Stimulated activated CD4-positive, alpha-beta T cell treated with anti-CD3 and anti-CD28 coated beads, Interleukin-1b, Interleukin-23, amount 100 ng/mL, for 48 hours (primary cell): ENCODE data around the gene CYP19A1.

Experiments
- DNase-seq: peaks from one replicate; pipeline ENCODE4 v3.0.0-alpha.2; 2020

Gene CYP19A1

DNA sequence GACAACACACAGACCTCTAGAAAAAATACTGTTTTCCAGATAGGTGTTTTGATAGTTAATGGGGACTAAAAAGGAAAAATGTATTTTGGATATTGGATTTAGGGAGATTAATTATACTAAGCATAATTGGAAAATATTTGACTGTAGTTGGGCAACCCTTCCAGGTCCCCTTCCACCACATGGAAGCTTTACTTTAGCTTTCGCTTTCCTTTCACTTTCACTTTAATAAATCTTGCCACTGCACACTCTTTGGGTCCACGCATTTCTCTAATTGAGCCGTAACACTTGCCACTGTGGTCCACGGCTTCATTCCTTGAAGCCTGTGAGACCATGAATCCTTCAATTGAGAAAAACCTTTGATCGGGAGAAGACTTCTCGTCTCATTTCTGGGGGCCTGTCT, 18.6 kb upstream of the CYP19A1 start:
- no peak for DNase-seq

DNA sequence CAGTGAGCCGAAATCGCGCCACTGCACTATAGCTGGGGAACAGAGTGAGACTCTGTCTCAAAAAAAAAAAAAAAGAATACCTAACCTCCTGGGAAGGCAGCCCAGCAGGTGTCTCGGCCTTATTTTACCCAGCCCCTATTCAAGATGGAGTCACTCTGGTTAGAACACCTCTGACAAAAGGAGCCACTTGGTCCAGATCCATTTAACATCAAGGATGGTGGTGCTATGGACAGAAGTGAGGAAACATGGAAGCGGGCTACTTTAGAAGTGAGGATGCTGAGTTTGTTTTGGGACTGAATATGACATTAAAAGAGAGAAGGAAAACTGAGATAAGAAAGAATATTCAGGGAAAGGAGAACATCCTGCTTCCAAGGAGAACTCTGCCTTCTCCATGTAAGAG, 17.8 kb upstream of the CYP19A1 start:
- DNase-seq, result no peak

DNA sequence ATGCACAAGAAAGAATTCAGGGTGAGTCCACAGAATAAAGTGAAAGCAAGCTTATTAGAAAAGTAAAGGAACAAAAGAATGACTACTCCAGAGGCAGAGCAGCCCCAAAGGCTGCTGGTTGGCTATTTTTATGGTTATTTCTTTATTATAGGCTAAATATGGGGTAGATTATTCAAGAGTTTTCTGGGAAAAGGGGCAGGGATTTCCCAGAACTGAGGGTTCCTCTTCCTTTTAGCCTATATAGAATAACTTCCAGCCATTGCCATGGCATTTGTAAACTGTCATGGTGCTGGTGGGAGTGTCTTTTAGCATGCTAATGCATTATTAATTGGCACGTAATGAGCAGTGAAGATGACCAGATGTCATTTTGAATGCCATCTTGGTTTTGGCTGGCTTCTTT, 16.7 kb upstream of the CYP19A1 start:
- DNase-seq, result no peak

DNA sequence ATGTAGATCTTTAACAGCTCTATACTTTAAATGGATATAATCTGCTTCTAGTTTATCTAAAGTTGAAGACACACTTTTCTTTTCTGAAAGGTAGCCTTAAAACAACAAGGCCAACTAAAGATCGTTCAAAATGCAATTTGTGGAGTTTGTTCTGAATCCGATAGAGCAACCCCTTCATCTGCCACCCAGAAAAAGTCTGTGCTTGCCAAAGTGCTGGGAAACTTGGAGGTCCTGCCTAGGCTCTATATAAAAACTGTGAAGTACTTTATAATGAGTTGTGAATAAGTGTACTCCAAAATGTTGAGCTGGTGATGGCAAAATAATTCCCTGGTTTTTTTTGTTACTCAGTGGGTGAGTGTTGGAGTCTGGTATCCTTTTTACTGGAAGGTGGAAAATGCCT, 15.6 kb upstream of the CYP19A1 start:
- DNase-seq, result no peak

- no peak for DNase-seq
These were observed 12.3 kb upstream of the CYP19A1 start for GRCh38 chr15:51350723-51351122.

DNA sequence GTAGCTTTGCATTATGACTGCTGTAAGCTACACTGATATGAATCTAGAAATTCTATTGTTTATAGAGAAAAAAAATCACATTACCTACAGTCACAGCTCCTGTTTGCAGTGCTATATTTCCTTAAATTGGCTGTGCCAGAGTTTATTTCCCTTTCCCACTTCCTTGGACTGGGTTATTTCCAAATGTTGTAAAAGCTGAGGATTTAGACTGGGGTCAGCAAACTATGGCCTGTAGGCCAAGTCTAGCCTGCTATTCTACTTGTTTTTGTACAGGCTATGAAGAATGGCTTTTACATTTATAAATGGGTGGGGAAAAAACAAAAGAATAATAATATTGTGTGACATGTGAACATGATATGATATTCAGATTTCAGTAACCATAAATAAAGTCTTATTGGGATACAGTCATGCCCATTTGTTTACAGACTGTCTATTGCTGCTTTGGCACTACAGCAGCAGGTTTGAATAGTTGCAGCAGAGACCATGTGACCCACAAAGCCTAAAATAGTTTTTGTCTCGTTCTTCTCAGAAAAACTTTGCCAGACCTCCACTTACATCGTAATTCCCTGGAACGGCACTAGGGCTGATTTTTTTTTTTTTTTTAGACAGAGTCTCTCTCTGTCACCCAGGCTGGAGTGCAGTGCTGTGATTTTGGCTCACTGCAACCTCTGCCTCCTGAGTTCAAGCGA, 10.9 kb upstream of the CYP19A1 start:
- DNase-seq, result no peak

DNA sequence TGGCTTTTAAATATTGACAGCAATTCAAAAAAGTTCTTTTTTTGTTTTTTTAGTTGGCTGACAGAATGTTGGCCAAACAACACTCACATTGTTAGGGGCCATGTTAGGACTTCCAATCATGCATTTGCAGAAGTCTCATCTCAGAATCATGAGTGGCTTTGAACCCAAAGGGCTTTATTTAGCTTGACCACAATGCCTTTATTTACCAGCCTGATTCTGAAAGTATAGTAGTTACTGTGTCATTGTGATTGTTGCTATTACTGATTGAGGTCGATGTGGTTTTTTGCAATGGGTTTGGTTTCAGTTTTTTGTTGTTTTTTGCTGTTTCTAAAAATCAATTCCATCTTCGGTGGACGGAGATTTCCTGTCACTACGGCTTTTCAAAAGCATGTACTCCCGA, 10.3 kb upstream of the CYP19A1 start:
- DNase-seq, result no peak

DNA sequence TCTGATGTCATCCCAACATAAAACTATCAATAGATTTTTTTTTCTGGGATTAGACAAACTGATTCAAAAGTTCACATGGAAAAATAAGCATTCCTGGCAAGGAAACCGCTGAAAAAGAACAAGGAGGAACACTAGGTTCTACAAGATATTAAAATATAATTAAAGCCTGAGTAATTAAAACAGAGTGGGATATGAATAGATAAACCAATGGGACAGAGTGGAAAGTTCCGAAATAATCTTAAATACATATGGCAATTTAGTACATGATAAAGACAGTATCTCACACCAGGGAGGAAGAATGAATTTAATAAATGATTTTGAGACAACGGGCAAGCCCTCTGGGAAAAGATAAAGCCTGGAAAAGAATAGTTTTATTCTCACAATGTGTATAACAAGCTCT, 7.7 kb upstream of the CYP19A1 start:
- DNase-seq, result no peak

- no peak for DNase-seq
These were observed 5.1 kb upstream of the CYP19A1 start for GRCh38 chr15:51343466-51343865.

DNA sequence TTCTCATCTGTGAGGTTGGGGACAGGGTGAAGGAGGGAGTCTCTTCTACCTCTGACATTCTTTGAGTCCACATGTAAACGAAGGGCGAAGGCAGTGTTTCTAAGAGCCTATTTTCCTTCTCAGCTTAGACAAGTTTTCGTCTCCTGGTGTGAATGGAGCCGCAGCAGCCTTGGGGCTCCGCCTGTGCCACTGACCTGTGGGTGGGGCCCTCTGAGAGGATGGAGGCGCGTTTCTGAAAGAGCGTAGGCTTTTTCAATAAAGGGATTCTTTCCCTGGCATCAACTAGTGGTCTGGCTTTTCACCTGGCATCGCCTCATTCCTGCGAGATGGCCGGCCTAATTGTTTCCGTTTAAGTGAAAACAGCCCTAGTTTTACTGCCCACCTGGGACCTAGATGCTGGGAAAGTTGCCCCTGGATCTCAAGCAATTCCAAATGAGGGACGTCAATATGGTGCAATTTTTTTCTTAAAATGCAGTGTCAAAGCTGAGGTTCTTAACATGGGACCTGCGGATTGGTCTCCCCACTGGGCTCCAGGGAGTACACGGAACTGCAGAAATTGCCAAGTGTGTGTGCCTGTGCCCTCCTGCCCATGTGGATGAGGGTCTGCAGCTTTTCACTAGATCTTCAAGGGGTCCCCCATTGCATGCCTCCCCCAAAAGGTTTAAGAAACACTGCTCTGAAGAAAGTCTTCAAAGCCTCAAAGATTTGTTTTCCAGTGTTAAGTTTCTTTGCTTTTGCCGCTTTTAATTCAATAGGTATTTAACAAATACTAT, 4.0 kb upstream of the CYP19A1 start:
- DNase-seq, result no peak

DNA sequence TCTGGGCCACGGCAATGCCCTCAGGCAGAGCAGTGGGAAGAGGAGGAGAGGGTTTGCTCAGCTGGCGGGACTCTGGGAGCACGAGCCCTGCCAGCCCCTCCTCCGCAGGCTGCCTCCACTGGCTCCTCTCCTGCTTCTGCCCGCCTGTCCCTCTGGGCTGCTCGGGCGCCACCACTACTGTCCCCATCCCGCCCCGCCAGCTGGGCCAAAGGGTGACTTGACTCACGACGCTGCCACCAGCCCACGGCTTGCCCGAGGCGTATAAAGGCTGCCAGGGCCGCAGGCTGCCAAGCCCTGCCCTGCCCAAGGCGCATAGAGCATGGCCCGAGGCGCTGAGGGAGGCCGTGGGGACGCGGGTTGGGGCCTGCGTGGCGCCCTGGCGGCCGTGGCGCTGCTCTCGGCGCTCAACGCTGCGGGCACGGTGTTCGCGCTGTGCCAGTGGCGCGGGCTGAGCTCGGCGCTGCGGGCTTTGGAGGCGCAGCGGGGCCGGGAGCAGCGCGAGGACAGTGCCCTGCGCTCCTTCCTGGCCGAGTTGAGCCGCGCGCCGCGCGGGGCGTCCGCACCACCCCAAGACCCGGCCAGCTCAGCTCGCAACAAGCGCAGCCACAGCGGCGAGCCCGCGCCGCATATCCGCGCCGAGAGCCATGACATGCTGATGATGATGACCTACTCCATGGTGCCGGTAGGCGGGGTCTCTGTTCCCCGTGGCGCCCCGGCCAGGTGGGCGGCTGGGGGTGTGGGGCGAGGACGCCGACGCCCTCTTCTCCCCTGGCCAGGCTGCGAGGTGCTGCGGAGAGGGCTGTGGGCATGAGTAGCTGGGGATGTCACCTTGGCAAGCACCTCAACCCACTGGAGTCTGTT, 3.2 kb upstream of the CYP19A1 start, which contains the start of gene GLDN:
Gene GLDN, plus strand, starts transcription at position 290 of the 861 bp plus-strand sequence. Its CDS starts 30 bp downstream, at position 320.
- DNase-seq, result no peak

GRCh38 chr15:51335538-51336410, 2.6 kb downstream of the CYP19A1 start:
- no peak for DNase-seq

GRCh38 chr15:51335087-51335486, 3.3 kb downstream of the CYP19A1 start:
- no peak for DNase-seq

DNA sequence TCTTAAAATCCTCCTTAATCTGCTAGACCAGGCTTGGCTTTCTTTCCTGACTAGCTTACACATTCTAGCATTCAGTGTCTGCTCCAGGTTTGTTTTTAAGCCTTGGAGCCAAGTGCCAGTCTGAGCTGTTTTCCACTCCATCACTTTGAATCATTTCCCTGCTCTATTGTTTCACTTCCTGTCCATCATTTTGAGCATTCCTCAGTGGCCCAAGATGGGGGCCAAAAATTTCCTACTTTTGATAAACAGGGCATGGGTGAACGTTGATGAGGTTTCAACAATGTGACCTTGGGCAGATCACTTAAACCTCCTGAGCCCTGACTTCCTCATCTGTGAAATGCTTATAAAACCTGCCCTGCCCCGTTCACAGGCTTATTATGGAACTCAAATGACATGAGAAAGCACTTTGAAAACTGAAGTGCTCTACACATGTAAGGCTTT, 4.4 kb downstream of the CYP19A1 start:
- no peak for DNase-seq

- no peak for DNase-seq
These were observed 4.8 kb downstream of the CYP19A1 start for GRCh38 chr15:51333571-51333970.

GRCh38 chr15:51332206-51333147, 5.9 kb downstream of the CYP19A1 start:
- DNase-seq, result no peak

GRCh38 chr15:51331141-51331540, 7.3 kb downstream of the CYP19A1 start:
- no peak for DNase-seq

- no peak for DNase-seq
These were observed 9.5 kb downstream of the CYP19A1 start for GRCh38 chr15:51328926-51329325.

DNA sequence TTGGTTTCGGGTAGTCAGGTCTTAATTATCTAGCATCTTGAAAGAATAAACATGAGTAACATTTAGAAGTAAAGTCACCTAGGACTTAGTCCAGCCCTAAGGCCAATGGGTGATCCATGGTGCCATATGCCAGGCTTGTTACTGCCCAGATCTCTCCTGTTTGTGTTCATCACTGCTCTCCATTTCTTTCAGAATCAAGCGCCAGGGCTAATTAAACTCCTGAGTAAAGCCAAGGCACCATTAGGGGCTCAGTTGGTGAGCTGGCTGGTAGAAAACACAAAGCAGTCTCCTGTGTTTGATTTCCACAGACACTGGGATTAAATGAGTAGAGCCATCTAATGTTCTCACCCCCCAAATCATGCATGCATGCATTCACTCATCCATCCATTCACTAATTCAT, 11.3 kb downstream of the CYP19A1 start:
- DNase-seq, result no peak

GRCh38 chr15:51325167-51325566, 13.2 kb downstream of the CYP19A1 start:
- no peak for DNase-seq

DNA sequence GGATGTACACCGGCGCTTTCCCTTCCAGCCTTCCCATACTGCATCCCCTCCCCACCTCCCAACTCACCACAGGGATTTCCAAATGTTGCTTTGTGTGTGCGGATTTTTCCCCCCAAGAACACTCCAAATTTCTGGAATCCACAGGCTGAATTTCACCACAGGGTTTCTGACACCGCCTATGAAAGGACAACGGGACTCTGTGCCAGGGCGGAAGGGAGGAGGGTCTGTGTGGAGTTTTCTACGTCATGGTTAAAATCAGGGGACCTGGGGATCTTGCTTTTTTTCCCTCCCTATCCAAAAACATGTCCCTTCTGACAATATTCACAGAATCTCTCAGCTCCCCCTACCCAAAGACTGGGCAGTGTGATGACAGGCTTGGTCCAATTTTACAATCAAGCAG, 14.6 kb downstream of the CYP19A1 start:
- DNase-seq, result no peak
